Measurements from ENCODE around the gene MRTFA. TPM values are rescaled to one million over a fixed set of nuclear protein-coding genes. Genes with fewer than 3 reads are reported as not detected.

MRTFA gene
- total RNA-seq, 1 donor from 2014 or later: 53.0 TPM

GRCh38 chr22:40413873-40414272, 222.6 kb downstream of the MRTFA start:
- Histone ChIP-seq H3K4me3 (ENCODE audit: low read depth, low read length) (no peak overlapping the region), H3K27me3 (ENCODE audit: control insufficient read depth, insufficient read depth, low read length) (no peaks in the 10 kb centered on the region), H3K36me3 (ENCODE audit: control insufficient read depth, insufficient read depth, low read length) (peaks cover 3% of the 10 kb centered on the region)
- TF ChIP-seq CTCF (IDR thresholded peaks at IDR 0.05; ENCODE audit: insufficient read depth, low read length, poor library complexity, severe bottlenecking): no peak
- no peak for DNase-seq (ENCODE audit: low read depth)

GRCh38 chr22:40412441-40412840, 224.1 kb downstream of the MRTFA start:
- peaks cover 3% of the 10 kb centered on the region for H3K36me3 ChIP-seq (ENCODE audit: control insufficient read depth, insufficient read depth, low read length)
- no peak overlapping the region for H3K4me3 ChIP-seq (ENCODE audit: low read depth, low read length)
- no peaks in the 10 kb centered on the region for H3K27me3 ChIP-seq (ENCODE audit: control insufficient read depth, insufficient read depth, low read length)
- no peak for TF ChIP-seq CTCF (IDR thresholded peaks at IDR 0.05; ENCODE audit: insufficient read depth, low read length, poor library complexity, severe bottlenecking)
- DNase-seq (ENCODE audit: low read depth): no peak

- no peak for DNase-seq (ENCODE audit: low read depth)
- TF ChIP-seq CTCF (IDR thresholded peaks at IDR 0.05; ENCODE audit: insufficient read depth, low read length, poor library complexity, severe bottlenecking): no peak
- H3K27me3 ChIP-seq (ENCODE audit: control insufficient read depth, insufficient read depth, low read length): no peaks in the 10 kb centered on the region
- H3K36me3 ChIP-seq (ENCODE audit: control insufficient read depth, insufficient read depth, low read length): peaks cover 3% of the 10 kb centered on the region
- no peak overlapping the region for H3K4me3 ChIP-seq (ENCODE audit: low read depth, low read length)
These were observed 225.0 kb downstream of the MRTFA start for GRCh38 chr22:40411506-40411861.

GRCh38 chr22:40410731-40411505, 225.6 kb downstream of the MRTFA start:
- DNase-seq (ENCODE audit: low read depth): no peak
- H3K36me3 ChIP-seq (ENCODE audit: control insufficient read depth, insufficient read depth, low read length): peaks cover 3% of the 10 kb centered on the region
- H3K4me3 ChIP-seq (ENCODE audit: low read depth, low read length): no peak overlapping the region
- TF ChIP-seq CTCF (IDR thresholded peaks at IDR 0.05; ENCODE audit: insufficient read depth, low read length, poor library complexity, severe bottlenecking): no peak
- no peaks in the 10 kb centered on the region for H3K27me3 ChIP-seq (ENCODE audit: control insufficient read depth, insufficient read depth, low read length)

- TF ChIP-seq CTCF (IDR thresholded peaks at IDR 0.05; ENCODE audit: insufficient read depth, low read length, poor library complexity, severe bottlenecking): no peak
- no peak for DNase-seq (ENCODE audit: low read depth)
- peaks cover 5% of the 10 kb centered on the region for H3K36me3 ChIP-seq (ENCODE audit: control insufficient read depth, insufficient read depth, low read length)
These were observed 226.2 kb downstream of the MRTFA start for GRCh38 chr22:40410272-40410671.

GRCh38 chr22:40409613-40410113, 226.9 kb downstream of the MRTFA start:
- Histone ChIP-seq H3K27me3 (ENCODE audit: control insufficient read depth, insufficient read depth, low read length) (no peaks in the 10 kb centered on the region), H3K36me3 (ENCODE audit: control insufficient read depth, insufficient read depth, low read length) (peaks cover 5% of the 10 kb centered on the region), H3K4me3 (ENCODE audit: low read depth, low read length) (no peak overlapping the region)
- no peak for DNase-seq (ENCODE audit: low read depth)
- no peak for TF ChIP-seq CTCF (IDR thresholded peaks at IDR 0.05; ENCODE audit: insufficient read depth, low read length, poor library complexity, severe bottlenecking)

More at GRCh38 chr22:40410272-40410671, 226.2 kb downstream of the MRTFA start:
- H3K27me3 ChIP-seq (ENCODE audit: control insufficient read depth, insufficient read depth, low read length): no peaks in the 10 kb centered on the region
- H3K4me3 ChIP-seq (ENCODE audit: low read depth, low read length): no peak overlapping the region

Measured in kidney epithelial cell (primary cell).